ENCODE results near the gene NUP214.
"Not testable (repeated sequence)": the region's sequence is repeated elsewhere in the genome, so short reads cannot be mapped to it uniquely, and the experiment has no call there.

Gene NUP214

GRCh38 chr9:131254626-131255025 lies 129.2 kb downstream of the NUP214 start:
- Mint-ChIP-seq H3K27me3 (no peaks in the 10 kb centered on the region), H3K36me3 (ENCODE audit: low read depth) (peaks cover 2% of the 10 kb centered on the region), H3K27ac (peak overlapping the region; percentile 94), H3K4me1 (ENCODE audit: low read depth) (peaks cover 59% of the 10 kb centered on the region), H3K4me3 (peak overlapping the region; percentile 11), H3K9me3 (no peaks in the 10 kb centered on the region)

GRCh38 chr9:131255676-131256197 lies 130.4 kb downstream of the NUP214 start:
- H3K9me3 Mint-ChIP-seq = no peaks in the 10 kb centered on the region
- peak overlapping the region; percentile 85 for H3K4me3 Mint-ChIP-seq
- H3K27ac Mint-ChIP-seq = peak overlapping the region; percentile 94
- no peaks in the 10 kb centered on the region for H3K27me3 Mint-ChIP-seq
- peaks cover 62% of the 10 kb centered on the region for H3K4me1 Mint-ChIP-seq (ENCODE audit: low read depth)
- H3K36me3 Mint-ChIP-seq (ENCODE audit: low read depth) = peaks cover 12% of the 10 kb centered on the region

DNA sequence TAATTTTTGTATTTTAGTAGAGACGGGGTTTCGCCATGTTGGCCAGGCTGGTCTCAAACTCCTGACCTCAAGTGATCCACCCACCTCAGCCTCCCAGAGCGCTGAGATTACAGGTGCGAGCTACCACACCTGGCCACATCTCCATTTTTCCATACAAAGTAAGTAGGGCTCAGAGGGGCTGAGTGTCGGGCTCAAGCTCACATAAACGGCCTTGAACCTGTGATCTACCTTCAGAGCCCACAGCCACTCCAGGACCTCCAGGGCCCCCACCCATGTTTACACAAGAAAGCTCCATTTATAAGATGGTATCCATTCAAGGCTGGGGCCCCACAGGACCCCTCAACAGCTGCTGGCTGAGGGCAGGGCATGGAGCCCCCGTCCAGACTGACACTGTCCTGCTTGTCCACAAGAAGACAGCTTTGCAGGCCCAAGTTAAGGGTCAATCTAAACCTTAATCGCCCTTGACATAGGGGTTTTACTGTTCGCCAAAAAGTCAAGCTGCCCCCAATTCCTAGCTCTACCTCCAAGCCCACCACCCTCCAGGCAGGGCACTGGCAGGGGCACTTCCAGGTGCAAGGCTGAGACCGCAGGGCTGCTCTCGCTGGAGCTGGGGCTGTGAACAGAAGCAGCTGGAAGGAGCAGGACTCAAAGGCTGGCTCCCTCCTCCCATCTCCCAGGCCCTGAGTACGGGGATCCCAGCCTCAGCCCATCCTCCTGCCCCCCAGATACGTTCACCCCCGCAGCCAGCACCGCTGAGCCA lies 132.1 kb downstream of the NUP214 start:
- H3K27me3 Mint-ChIP-seq = no peaks in the 10 kb centered on the region
- H3K4me3 Mint-ChIP-seq = peak overlapping the region; percentile 85
- peaks cover 20% of the 10 kb centered on the region for H3K36me3 Mint-ChIP-seq (ENCODE audit: low read depth)
- peaks cover 65% of the 10 kb centered on the region for H3K4me1 Mint-ChIP-seq (ENCODE audit: low read depth)
- no peaks in the 10 kb centered on the region for H3K9me3 Mint-ChIP-seq
- H3K27ac Mint-ChIP-seq = peak overlapping the region; percentile 94

GRCh38 chr9:131258186-131258585 lies 132.8 kb downstream of the NUP214 start:
- Mint-ChIP-seq H3K27me3 (no peaks in the 10 kb centered on the region), H3K4me3 (no peak overlapping the region), H3K9me3 (no peaks in the 10 kb centered on the region), H3K27ac (peak overlapping the region; percentile 94), H3K36me3 (ENCODE audit: low read depth) (peaks cover 27% of the 10 kb centered on the region), H3K4me1 (ENCODE audit: low read depth) (peaks cover 65% of the 10 kb centered on the region)

GRCh38 chr9:131258698-131259431 lies 133.5 kb downstream of the NUP214 start:
- Mint-ChIP-seq H3K27me3 (no peaks in the 10 kb centered on the region), H3K27ac (no peak overlapping the region), H3K4me3 (no peak overlapping the region), H3K36me3 (ENCODE audit: low read depth) (peaks cover 32% of the 10 kb centered on the region), H3K9me3 (no peaks in the 10 kb centered on the region), H3K4me1 (ENCODE audit: low read depth) (peaks cover 65% of the 10 kb centered on the region)

- Mint-ChIP-seq H3K9me3 (no peaks in the 10 kb centered on the region), H3K27me3 (no peaks in the 10 kb centered on the region), H3K27ac (no peak overlapping the region), H3K4me1 (ENCODE audit: low read depth) (peaks cover 65% of the 10 kb centered on the region), H3K36me3 (ENCODE audit: low read depth) (peaks cover 34% of the 10 kb centered on the region), H3K4me3 (no peak overlapping the region)
Observed at GRCh38 chr9:131259432-131259898, 134.1 kb downstream of the NUP214 start.

GRCh38 chr9:131259916-131260597 lies 134.7 kb downstream of the NUP214 start:
- Mint-ChIP-seq H3K27me3 (no peaks in the 10 kb centered on the region), H3K9me3 (no peaks in the 10 kb centered on the region), H3K36me3 (ENCODE audit: low read depth) (peaks cover 39% of the 10 kb centered on the region), H3K4me1 (ENCODE audit: low read depth) (peaks cover 65% of the 10 kb centered on the region), H3K4me3 (no peak overlapping the region), H3K27ac (peak overlapping the region; percentile 36)

DNA sequence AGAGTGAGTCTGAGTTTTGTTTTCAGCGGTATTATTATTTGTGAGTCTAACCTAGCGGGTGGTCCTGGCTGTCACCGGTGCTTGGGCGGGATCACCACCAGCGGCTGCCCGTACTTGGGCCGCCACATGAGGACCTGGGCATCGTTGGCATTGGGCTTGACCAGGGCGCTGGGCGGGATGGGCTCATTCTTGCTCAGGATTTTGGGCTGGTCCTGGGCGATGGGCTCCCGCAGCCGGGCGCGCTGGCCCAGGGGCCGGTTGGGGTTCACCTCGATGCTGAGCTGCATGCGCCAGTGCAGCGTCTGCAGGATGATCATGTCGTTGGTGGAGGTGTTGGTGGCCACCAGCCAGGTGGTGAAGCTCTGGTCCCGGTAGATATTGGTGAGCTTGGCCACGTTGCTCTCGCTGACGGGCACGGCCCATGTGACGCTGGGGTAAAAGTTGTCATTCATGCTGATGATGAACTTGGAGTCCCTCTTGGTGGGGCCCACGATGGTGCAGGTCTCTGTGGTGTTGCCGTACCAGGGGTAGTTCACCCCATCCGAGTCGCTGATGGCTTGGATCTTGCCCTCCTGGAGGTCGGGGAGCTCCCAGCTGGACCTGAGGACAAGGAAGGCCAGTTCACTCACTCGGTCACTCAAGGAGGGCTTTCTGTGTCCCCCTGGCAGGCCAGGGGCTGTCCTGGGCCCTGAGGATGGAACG lies 135.5 kb downstream of the NUP214 start:
- Mint-ChIP-seq H3K4me3 (no peak overlapping the region), H3K27ac (no peak overlapping the region), H3K4me1 (ENCODE audit: low read depth) (peaks cover 68% of the 10 kb centered on the region), H3K36me3 (ENCODE audit: low read depth) (peaks cover 40% of the 10 kb centered on the region), H3K9me3 (no peaks in the 10 kb centered on the region), H3K27me3 (no peaks in the 10 kb centered on the region)

DNA sequence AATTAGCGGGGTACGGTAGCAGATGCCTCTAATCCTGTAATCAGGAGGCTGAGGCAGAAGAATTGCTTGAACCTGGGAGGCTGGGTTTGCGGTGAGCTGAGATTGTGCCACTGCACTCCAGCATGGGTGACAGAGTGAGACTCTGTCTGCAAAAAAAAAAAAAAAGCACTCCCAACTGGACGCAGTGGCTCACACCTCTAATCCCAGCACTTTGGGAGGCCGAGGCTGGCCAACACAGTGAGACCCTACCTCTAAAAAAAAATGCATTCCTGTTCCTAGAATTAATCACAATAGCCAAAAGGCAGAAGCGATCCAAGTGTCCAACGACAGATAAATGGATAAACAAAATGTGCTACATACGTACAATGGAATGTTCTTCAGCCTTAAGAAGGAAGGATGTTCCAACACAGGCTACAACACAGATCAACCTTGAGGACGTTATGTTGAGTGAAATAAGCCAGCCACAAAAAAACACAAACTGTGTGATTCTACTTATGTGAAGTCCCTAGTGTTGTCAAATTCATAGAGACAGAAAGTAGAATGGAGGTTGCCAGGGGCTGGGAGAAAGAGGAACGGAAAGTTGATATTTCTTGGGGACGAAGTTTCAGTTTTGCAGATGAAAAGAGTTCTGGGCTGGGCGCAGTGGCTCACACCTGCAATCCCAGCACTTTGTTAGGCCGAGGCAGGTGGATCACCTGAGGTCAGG lies 137.1 kb downstream of the NUP214 start:
- peak overlapping the region; percentile 56 for H3K4me3 Mint-ChIP-seq
- peaks cover 70% of the 10 kb centered on the region for H3K4me1 Mint-ChIP-seq (ENCODE audit: low read depth)
- H3K27me3 Mint-ChIP-seq = no peaks in the 10 kb centered on the region
- no peaks in the 10 kb centered on the region for H3K9me3 Mint-ChIP-seq
- H3K27ac Mint-ChIP-seq = peak overlapping the region; percentile 86
- peaks cover 40% of the 10 kb centered on the region for H3K36me3 Mint-ChIP-seq (ENCODE audit: low read depth)

DNA sequence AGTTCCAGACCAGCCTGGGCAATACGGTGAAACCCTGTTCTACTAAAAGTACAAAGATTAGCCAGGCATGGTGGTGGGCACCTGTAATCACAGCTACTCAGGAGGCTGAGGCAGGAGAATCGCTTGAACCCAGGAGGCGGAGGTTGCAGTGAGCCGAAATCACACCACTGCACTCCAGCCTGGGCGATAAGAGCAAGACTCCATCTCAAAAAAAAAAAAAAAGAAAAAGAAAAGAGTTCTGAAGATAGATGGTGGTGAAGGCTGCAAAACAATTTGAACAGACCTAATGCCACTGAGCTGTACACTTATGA lies 137.6 kb downstream of the NUP214 start:
- H3K4me1 Mint-ChIP-seq (ENCODE audit: low read depth) = peaks cover 69% of the 10 kb centered on the region
- H3K27me3 Mint-ChIP-seq, H3K9me3 Mint-ChIP-seq: not testable (repeated sequence)
- peak overlapping the region; percentile 86 for H3K27ac Mint-ChIP-seq
- peak overlapping the region; percentile 56 for H3K4me3 Mint-ChIP-seq
- peaks cover 40% of the 10 kb centered on the region for H3K36me3 Mint-ChIP-seq (ENCODE audit: low read depth)

DNA sequence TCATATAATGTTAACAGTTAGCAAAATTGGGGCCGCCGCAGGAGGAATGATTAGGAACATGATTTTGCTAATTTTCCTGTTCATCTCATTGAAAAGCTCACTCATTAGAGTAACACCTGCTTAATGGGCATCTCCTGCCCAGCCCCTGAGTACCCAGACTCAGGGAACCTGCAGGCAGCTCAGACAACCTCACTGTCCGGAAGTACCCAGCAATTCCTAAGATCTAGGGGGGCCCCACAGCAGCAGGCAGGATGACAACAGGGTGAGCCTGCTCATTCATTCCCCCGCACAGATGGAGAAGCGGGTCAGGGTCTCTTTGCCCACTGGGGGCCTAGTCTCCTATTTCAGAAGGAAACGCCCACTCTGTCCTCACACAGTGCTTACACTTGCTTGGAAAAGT lies 138.3 kb downstream of the NUP214 start:
- Mint-ChIP-seq H3K4me1 (ENCODE audit: low read depth) (peaks cover 74% of the 10 kb centered on the region), H3K27ac (peak overlapping the region; percentile 71), H3K36me3 (ENCODE audit: low read depth) (peaks cover 40% of the 10 kb centered on the region), H3K9me3 (no peaks in the 10 kb centered on the region), H3K27me3 (no peaks in the 10 kb centered on the region), H3K4me3 (peak overlapping the region; percentile 64)

GRCh38 chr9:131264231-131264630 lies 138.8 kb downstream of the NUP214 start:
- no peaks in the 10 kb centered on the region for H3K9me3 Mint-ChIP-seq
- H3K36me3 Mint-ChIP-seq (ENCODE audit: low read depth) = peaks cover 40% of the 10 kb centered on the region
- peaks cover 79% of the 10 kb centered on the region for H3K4me1 Mint-ChIP-seq (ENCODE audit: low read depth)
- peak overlapping the region; percentile 64 for H3K4me3 Mint-ChIP-seq
- no peaks in the 10 kb centered on the region for H3K27me3 Mint-ChIP-seq
- peak overlapping the region; percentile 93 for H3K27ac Mint-ChIP-seq

- Mint-ChIP-seq H3K27me3 (no peaks in the 10 kb centered on the region), H3K27ac (peak overlapping the region; percentile 93), H3K36me3 (ENCODE audit: low read depth) (peaks cover 27% of the 10 kb centered on the region), H3K4me3 (peak overlapping the region; percentile 77), H3K4me1 (ENCODE audit: low read depth) (peaks cover 93% of the 10 kb centered on the region), H3K9me3 (no peaks in the 10 kb centered on the region)
Observed at GRCh38 chr9:131266266-131267229, 141.2 kb downstream of the NUP214 start.
